ENCODE results near the gene C16orf90.
A peak's percentile ranks its signal among the peaks of the same experiment; 100 is the strongest.
"Not testable (repeated sequence)": the region's sequence is repeated elsewhere in the genome, so short reads cannot be mapped to it uniquely, and the experiment has no call there.

Gene C16orf90

GRCh38 chr16:3501412-3501761, 6.1 kb upstream of the C16orf90 start:
- not testable (repeated sequence) for H3K9me3 Mint-ChIP-seq, H3K27me3 Mint-ChIP-seq, ATAC-seq
- DNase-seq: peak; percentile 22
- peaks cover 65% of the 10 kb centered on the region for H3K4me1 Mint-ChIP-seq
- H3K27ac Mint-ChIP-seq: peak overlapping the region; percentile 92
- H3K36me3 Mint-ChIP-seq (ENCODE audit: low read depth): peaks cover 11% of the 10 kb centered on the region
- H3K4me3 Mint-ChIP-seq: peak overlapping the region; percentile 90

- ATAC-seq: no peak
- H3K9me3 Mint-ChIP-seq: no peaks in the 10 kb centered on the region
- no peak overlapping the region for H3K4me3 Mint-ChIP-seq
- DNase-seq: no peak
- H3K27me3 Mint-ChIP-seq: no peaks in the 10 kb centered on the region
- H3K4me1 Mint-ChIP-seq: peaks cover 44% of the 10 kb centered on the region
- H3K36me3 Mint-ChIP-seq (ENCODE audit: low read depth): peaks cover 1% of the 10 kb centered on the region
- H3K27ac Mint-ChIP-seq: no peak overlapping the region
These were observed 3.7 kb upstream of the C16orf90 start for GRCh38 chr16:3498988-3499387.

- Mint-ChIP-seq H3K4me1 (peaks cover 32% of the 10 kb centered on the region), H3K27ac (no peak overlapping the region), H3K4me3 (no peak overlapping the region), H3K27me3 (no peaks in the 10 kb centered on the region), H3K36me3 (ENCODE audit: low read depth) (peaks cover 1% of the 10 kb centered on the region), H3K9me3 (no peaks in the 10 kb centered on the region)
- DNase-seq (no peak), ATAC-seq (no peak)
These were observed 2.5 kb upstream of the C16orf90 start for GRCh38 chr16:3497771-3498170.

GRCh38 chr16:3496386-3496785, 1.1 kb upstream of the C16orf90 start:
- ATAC-seq (no peak), DNase-seq (no peak)
- no peak overlapping the region for H3K4me3 Mint-ChIP-seq
- no peak overlapping the region for H3K27ac Mint-ChIP-seq
- H3K4me1 Mint-ChIP-seq: peaks cover 18% of the 10 kb centered on the region
- H3K9me3 Mint-ChIP-seq: no peaks in the 10 kb centered on the region
- peaks cover 1% of the 10 kb centered on the region for H3K36me3 Mint-ChIP-seq (ENCODE audit: low read depth)
- H3K27me3 Mint-ChIP-seq: no peaks in the 10 kb centered on the region

GRCh38 chr16:3494386-3494973, 809 bp downstream of the C16orf90 start:
- DNase-seq (no peak), ATAC-seq (no peak)
- Mint-ChIP-seq H3K9me3 (no peaks in the 10 kb centered on the region), H3K36me3 (ENCODE audit: low read depth) (no peaks in the 10 kb centered on the region), H3K27me3 (no peaks in the 10 kb centered on the region), H3K4me1 (peaks cover under 1% of the 10 kb centered on the region), H3K4me3 (no peak overlapping the region), H3K27ac (no peak overlapping the region)

GRCh38 chr16:3492356-3492755, 2.9 kb downstream of the C16orf90 start:
- H3K27me3 Mint-ChIP-seq: no peaks in the 10 kb centered on the region
- no peaks in the 10 kb centered on the region for H3K9me3 Mint-ChIP-seq
- no peaks in the 10 kb centered on the region for H3K36me3 Mint-ChIP-seq (ENCODE audit: low read depth)
- H3K27ac Mint-ChIP-seq: no peak overlapping the region
- no peak for DNase-seq
- no peak for ATAC-seq
- H3K4me1 Mint-ChIP-seq: no peaks in the 10 kb centered on the region
- H3K4me3 Mint-ChIP-seq: no peak overlapping the region

- Mint-ChIP-seq H3K4me3 (no peak overlapping the region), H3K36me3 (ENCODE audit: low read depth) (no peaks in the 10 kb centered on the region), H3K27ac (no peak overlapping the region), H3K9me3 (no peaks in the 10 kb centered on the region), H3K4me1 (no peaks in the 10 kb centered on the region), H3K27me3 (no peaks in the 10 kb centered on the region)
- ATAC-seq: no peak
- DNase-seq: no peak
These were observed 4.2 kb downstream of the C16orf90 start for GRCh38 chr16:3490911-3491629.

- H3K9me3 Mint-ChIP-seq: no peaks in the 10 kb centered on the region
- H3K4me3 Mint-ChIP-seq: no peak overlapping the region
- H3K27ac Mint-ChIP-seq: no peak overlapping the region
- no peaks in the 10 kb centered on the region for H3K36me3 Mint-ChIP-seq (ENCODE audit: low read depth)
- DNase-seq (no peak), ATAC-seq (no peak)
- no peaks in the 10 kb centered on the region for H3K27me3 Mint-ChIP-seq
- H3K4me1 Mint-ChIP-seq: no peaks in the 10 kb centered on the region
These were observed 6.5 kb downstream of the C16orf90 start for GRCh38 chr16:3488801-3489200.

GRCh38 chr16:3487521-3488410, 7.5 kb downstream of the C16orf90 start:
- DNase-seq (no peak), ATAC-seq (peak; percentile 17)
- H3K27ac Mint-ChIP-seq: no peak overlapping the region
- H3K27me3 Mint-ChIP-seq: no peaks in the 10 kb centered on the region
- no peaks in the 10 kb centered on the region for H3K4me1 Mint-ChIP-seq
- H3K4me3 Mint-ChIP-seq: no peak overlapping the region
- H3K36me3 Mint-ChIP-seq (ENCODE audit: low read depth): peaks cover 10% of the 10 kb centered on the region
- no peaks in the 10 kb centered on the region for H3K9me3 Mint-ChIP-seq

- Mint-ChIP-seq H3K27ac (no peak overlapping the region), H3K36me3 (ENCODE audit: low read depth) (peaks cover 15% of the 10 kb centered on the region)
These were observed 8.6 kb downstream of the C16orf90 start for GRCh38 chr16:3486506-3487215.

GRCh38 chr16:3485821-3486505, 9.3 kb downstream of the C16orf90 start:
- Mint-ChIP-seq H3K27ac (no peak overlapping the region), H3K4me3 (no peak overlapping the region), H3K36me3 (ENCODE audit: low read depth) (peaks cover 19% of the 10 kb centered on the region), H3K9me3 (no peaks in the 10 kb centered on the region), H3K4me1 (peaks cover under 1% of the 10 kb centered on the region), H3K27me3 (no peaks in the 10 kb centered on the region)
- DNase-seq (no peak), ATAC-seq (no peak)

More at GRCh38 chr16:3486506-3487215, 8.6 kb downstream of the C16orf90 start:
- no peaks in the 10 kb centered on the region for H3K4me1 Mint-ChIP-seq
- DNase-seq: no peak
- no peaks in the 10 kb centered on the region for H3K27me3 Mint-ChIP-seq
- ATAC-seq: no peak
- H3K9me3 Mint-ChIP-seq: no peaks in the 10 kb centered on the region
- H3K4me3 Mint-ChIP-seq: no peak overlapping the region

- no peak for DNase-seq
- ATAC-seq: no peak
- no peak overlapping the region for H3K27ac Mint-ChIP-seq
- H3K9me3 Mint-ChIP-seq: no peaks in the 10 kb centered on the region
- H3K27me3 Mint-ChIP-seq: no peaks in the 10 kb centered on the region
- peaks cover 2% of the 10 kb centered on the region for H3K4me1 Mint-ChIP-seq
- H3K4me3 Mint-ChIP-seq: no peak overlapping the region
- peaks cover 21% of the 10 kb centered on the region for H3K36me3 Mint-ChIP-seq (ENCODE audit: low read depth)
These were observed 10.1 kb downstream of the C16orf90 start for GRCh38 chr16:3485097-3485745.

- Mint-ChIP-seq H3K4me1 (peaks cover 8% of the 10 kb centered on the region), H3K27me3 (no peaks in the 10 kb centered on the region), H3K36me3 (ENCODE audit: low read depth) (peaks cover 24% of the 10 kb centered on the region), H3K9me3 (no peaks in the 10 kb centered on the region), H3K4me3 (no peak overlapping the region), H3K27ac (no peak overlapping the region)
- DNase-seq: no peak
- ATAC-seq: no peak
These were observed 10.8 kb downstream of the C16orf90 start for GRCh38 chr16:3484318-3485096.

All from activated naive CD8-positive, alpha-beta T cell treated with anti-CD3 and anti-CD28 coated beads, Interleukin-2, amount 50 U/mL, for 24 hours (primary cell).